ENCODE results near the gene CHD1. TPM values are rescaled to one million over a fixed set of nuclear protein-coding genes. Genes with fewer than 3 reads are reported as not detected.
A peak's percentile ranks its signal among the peaks of the same experiment; 100 is the strongest.
"Not testable (repeated sequence)": the region's sequence is repeated elsewhere in the genome, so short reads cannot be mapped to it uniquely, and the experiment has no call there.

The CHD1 gene
- 46.7 and 51.3 TPM in 2 replicates for total RNA-seq (2014; rRNA removed; shearing (Covaris generic))

DNA sequence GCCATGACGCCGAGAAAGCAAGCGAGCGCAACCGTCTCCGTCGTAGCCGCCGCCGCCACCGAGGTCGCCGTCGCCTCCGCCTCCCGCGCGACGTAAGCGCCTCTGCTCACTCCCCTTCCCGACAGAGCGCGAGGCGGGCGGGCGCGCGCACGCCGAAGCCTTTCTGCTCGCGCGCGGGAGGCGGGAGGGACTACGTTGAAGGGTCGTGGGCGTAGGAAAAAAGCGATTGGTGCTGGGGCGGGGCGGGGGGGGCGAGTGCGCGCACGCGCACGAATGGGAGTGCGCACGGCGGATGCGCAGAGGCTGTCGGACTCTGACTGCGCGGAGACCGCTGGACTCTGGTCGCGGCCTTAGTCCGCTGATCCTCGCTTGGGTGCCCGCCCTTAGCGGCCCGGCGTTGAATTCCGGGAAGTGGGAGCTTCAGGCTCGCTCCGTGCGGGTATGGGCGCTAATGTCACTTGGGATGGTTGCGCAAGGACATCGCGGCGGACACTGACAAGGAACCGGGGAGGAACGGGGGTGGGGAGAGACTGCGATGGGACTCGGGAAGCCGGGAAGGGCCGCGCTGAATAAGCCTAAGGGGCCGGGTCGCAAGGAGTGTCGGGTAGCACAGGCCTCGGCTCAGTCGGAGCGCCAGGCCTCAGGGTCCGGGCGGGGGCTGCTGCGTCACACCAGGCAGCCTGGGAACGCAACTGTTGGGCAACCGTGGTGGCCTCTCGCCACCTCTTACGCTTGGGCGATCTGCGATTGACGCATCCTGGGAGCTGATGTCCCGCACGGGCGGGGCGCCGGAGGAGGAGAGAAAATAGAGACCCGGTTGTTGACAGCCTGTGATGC, at the start of gene CHD1:
CHD1 (minus strand) TSS at position 135 of the 837 bp plus-strand sequence. CDS start 2,621 bp downstream, outside the sequence.
- DNase-seq (ENCODE audit: low read depth): peak; percentile 98

DNA sequence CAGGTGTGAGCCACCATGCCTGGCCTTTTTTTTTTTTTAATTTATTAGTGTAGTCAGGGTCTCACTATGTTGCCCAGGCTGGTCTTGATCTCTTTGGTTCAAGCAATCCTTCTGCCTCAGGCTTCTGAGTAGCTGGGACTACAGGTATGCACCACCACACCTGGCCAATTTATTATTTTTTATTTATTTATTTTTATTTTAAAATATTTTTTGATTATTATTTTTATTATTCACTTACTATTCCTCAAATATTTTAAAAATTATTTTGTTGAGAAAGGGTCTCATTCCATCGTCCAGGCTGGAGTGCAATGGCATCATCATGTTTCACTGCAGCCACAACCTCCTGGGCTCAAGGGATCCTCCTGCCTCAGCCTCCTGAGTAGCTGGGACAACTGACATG, 49.7 kb upstream of the CHD1 start:
- DNase-seq (ENCODE audit: low read depth): no peak

- no peak for DNase-seq (ENCODE audit: low read depth)
These were observed 48.9 kb upstream of the CHD1 start for GRCh38 chr5:98977723-98978122.

GRCh38 chr5:98975682-98976407, 47.0 kb upstream of the CHD1 start:
- DNase-seq (ENCODE audit: low read depth): no peak

DNA sequence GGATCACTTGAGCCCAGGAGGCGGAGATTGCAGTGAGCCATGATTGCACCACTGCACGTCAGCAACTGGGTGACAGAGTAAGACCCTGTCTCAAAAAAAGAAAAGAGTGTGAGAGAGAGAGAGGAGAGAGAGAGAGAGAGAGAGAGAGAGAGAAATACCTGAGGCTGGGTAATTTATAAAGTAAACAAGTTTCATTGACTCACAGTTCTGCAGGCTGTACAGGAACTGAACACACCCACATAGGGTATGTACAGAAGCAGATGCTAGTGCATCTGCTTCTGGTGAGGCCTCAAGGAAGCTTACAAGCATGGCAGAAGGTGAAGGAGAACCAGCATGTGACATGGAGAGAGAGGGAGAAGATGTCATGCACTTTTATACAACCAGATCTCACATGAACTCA, 46.4 kb upstream of the CHD1 start:
- no peak for DNase-seq (ENCODE audit: low read depth)

- no peak for DNase-seq (ENCODE audit: low read depth)
These were observed 40.6 kb upstream of the CHD1 start for GRCh38 chr5:98969400-98969799.

DNA sequence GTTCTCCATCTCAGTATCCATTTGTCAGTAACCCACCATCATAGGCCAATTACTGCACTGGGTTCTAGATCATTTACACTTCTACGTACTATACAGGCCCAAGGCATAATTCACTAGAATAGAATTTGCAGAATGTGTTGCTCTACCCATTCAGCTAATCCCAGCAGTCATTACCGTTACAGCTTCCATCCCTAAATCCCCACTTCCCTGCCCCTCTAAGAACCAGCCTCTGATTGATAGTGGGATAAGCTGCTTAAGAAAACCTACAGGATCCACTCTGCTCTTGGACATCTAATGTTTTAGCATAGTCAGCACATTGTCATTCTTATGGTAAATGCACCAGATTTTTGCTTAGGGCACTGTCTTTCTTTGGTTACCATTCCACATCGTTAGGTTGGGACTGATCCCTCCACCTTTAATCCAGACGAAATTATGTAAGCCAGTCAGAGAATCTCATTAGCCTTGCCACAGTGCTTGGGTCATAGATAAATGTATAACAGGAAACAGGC, 39.3 kb upstream of the CHD1 start:
- DNase-seq (ENCODE audit: low read depth): no peak

DNA sequence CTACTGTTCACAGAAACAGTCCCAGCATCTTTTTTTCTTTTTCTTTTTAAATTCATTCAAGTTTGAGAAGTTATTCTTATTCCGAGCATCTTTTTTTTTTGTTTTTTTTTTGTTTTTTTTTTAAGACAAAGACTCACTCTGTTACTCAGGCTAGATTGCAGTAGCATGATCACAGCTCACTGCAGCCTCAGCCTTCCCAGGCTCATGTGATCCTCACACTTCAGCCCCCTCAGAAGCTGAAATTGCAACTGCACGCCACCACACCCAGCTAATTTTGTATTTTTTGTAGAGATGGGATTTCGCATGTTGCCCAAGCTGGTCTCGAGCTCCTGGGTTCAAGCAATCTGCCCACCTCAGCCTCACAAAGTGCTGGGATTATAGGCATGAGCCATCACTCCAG, 36.4 kb upstream of the CHD1 start:
- DNase-seq (ENCODE audit: low read depth): no peak

- DNase-seq (ENCODE audit: low read depth): no peak
These were observed 35.8 kb upstream of the CHD1 start for GRCh38 chr5:98964621-98965020.

DNA sequence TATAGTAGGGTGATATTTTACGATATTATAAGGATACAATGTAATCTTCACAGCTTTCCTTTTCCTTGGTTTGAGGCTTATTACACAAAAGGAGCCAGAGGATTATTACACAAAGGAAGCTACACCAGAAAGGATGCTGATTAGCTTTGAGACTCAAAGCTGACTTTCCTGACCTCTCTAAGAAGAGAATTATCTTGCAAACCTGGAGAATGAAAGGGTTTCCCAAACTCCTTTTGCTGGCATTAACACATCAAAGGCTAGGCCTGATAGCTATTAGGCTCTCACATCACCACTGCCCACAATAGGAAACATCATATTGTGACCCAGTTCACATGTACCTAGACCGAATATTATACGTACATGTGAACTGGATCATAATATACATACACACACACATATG, 34.2 kb upstream of the CHD1 start:
- DNase-seq (ENCODE audit: low read depth): no peak

DNA sequence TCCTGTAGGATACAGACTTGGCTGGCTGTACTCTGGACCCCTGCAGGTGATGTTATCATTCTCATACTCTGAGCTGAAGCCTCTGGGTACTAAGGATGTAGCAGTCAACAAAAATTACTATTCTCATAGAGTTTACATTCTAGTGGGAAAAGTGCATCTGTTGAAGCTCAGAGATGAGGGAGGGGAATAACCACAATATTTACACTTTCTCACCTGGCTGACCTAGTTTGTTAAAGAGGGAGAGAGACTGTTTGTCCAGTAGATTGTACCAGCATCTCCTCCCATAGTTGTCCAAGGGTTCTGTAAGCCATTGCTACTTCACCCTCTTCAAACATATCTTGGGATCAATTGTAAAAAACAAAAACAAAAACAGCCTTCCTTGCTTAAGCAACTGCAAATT, 33.8 kb upstream of the CHD1 start:
- DNase-seq (ENCODE audit: low read depth): no peak

- DNase-seq (ENCODE audit: low read depth): no peak
These were observed 33.0 kb upstream of the CHD1 start for GRCh38 chr5:98961665-98962344.

GRCh38 chr5:98957307-98957706, 28.5 kb upstream of the CHD1 start:
- DNase-seq (ENCODE audit: low read depth): no peak

DNA sequence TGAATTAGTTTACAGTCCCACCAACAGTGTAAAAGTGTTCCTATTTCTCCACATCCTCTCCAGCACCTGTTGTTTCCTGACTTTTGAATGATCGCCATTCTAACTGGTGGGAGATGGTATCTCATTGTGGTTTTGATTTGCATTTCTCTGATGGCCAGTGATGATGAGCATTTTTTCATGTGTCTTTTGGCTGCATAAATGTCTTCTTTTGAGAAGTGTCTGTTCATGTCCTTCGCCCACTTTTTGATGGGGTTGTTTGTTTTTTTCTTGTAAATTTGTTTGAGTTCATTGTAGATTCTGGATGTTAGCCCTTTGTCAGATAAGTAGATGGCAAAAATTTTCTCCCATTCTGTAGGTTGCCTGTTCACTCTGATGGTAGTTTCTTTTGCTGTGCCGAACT, 27.1 kb upstream of the CHD1 start:
- not testable (repeated sequence) for DNase-seq (ENCODE audit: low read depth)

DNA sequence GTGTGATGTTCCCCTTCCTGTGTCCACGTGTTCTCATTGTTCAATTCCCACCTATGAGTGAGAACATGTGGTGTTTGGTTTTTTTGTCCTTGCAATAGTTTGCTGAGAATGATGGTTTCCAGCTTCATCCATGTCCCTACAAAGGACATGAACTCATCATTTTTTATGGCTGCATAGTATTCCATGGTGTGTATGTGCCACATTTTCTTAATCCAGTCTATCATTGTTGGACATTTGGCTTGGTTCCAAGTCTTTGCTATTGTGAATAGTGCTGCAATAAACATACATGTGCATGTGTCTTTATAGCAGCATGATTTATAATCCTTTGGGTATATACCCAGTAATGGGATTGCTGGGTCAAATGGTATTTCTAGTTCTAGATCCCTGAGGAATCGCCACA, 26.7 kb upstream of the CHD1 start:
- DNase-seq (ENCODE audit: low read depth): not testable (repeated sequence)

GRCh38 chr5:98954392-98955028, 25.7 kb upstream of the CHD1 start:
- no peak for DNase-seq (ENCODE audit: low read depth)

DNA sequence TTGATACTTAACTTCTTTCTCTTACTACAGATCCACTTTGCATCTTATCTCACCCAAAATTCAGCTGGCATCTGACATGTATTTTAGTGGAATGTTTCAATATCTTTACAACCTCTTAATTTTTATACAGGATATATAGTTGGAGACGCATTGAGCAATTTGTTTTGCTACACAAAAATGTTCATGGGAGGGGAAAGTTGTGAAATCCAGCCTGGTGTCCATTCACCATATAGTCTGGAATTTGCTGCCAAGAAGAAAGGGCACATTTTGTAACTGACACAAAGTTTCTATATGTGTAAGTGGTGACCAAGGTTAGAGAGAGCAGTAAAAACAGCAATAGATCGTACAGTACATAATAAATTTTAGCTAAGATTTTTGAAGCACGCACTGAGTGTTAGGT, 14.0 kb upstream of the CHD1 start:
- DNase-seq (ENCODE audit: low read depth): no peak

GRCh38 chr5:98941131-98941883, 12.5 kb upstream of the CHD1 start:
- no peak for DNase-seq (ENCODE audit: low read depth)

GRCh38 chr5:98940581-98940980, 11.8 kb upstream of the CHD1 start:
- DNase-seq (ENCODE audit: low read depth): no peak

DNA sequence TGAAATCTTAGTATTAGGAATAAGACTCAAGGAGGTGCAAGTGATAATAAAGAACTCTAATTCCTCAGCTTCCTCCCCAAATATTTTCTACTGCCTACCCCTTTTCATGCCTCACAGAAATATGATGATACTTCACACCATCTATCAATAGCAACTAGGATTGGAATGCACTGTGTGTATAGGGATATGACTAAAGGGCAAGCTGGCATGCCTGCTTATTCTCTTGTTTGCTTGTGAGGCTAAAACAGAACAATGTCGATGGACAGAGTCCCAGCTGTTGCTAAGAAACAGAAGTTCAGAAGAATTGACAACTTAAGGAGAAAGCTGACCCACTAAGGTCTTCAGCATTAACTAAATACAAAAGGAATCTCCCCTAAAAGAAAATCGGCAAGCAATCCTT, 9.7 kb upstream of the CHD1 start:
- no peak for DNase-seq (ENCODE audit: low read depth)

All from Daoy (cell line).